DMS153 treated with DMSO at 0.1 percent for 48 hours (cell line): ENCODE measurements around the gene LAMA5.
"Not testable (repeated sequence)": the region's sequence is repeated elsewhere in the genome, so short reads cannot be mapped to it uniquely, and the experiment has no call there.

Experiments used
- DNase-seq: peaks from one replicate; lab custom pipeline; 2025; ENCODE audit not compliant: unreplicated experiment; lab: John Stamatoyannopoulos, UW

The LAMA5 gene

DNA sequence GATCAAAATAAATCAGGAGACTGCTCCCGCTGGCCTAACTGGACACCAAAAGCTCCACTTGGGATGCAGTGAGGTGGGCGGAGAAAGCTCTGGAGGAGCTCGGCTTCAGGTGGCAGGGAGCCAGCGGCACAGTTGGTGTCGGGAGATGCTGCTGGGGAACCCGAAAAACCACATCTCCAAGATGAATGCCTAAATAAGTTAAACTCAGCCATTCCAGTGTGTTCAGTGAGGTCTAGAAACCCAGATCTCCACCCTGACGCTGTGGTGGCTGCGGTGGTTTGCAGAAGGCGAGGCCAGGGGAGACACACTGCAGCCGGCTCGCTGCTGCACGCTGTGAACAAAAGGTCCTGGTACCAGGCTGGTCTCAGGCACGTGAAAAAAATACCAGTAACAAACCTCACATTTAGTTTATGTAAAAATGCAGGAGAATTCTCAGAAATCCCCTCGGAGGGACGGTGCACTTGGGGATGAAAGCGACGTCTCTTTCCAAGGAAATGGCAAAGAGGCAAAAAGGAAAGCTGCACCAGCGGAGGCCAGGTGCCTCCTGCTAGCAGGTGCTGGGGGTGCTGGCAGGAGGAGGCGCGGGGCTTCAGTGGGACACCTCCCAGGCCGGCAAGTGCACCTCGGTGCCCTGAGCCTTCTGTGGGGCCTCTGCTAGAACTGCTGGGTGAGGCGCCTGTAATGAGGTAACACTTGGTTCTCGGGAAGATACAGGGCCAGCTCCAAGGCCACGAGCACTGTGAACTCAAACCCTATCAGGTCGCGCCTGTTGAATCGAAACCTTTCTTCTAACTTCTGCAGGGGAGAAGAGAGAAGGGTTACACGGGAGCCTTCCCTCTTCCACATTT, 23.4 kb upstream of the LAMA5 start:
- no peak for DNase-seq

DNA sequence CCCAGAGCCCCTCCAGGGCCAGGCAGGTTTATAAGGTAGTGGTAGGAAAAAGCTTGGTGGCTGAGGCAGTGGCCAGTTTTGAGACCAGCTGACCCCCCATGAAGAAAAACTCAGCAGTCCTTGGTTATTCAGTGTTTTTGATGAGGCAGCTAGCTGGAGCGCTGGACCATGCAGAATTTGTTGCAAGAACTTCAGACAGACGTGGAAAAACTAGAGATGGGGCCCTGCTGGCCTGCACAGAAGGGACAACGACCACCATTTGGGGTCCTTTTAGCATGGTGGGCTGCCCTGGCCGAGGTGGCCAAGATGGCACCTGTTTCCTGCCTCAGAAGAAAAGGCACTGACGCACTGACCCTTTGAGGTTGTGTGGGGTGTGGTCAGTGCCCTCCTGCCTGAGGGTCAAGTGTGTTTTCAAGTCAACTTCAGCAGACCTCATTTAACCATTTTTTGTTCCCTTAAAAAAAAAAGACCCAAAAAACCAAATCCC, 22.5 kb upstream of the LAMA5 start:
- no peak for DNase-seq

DNA sequence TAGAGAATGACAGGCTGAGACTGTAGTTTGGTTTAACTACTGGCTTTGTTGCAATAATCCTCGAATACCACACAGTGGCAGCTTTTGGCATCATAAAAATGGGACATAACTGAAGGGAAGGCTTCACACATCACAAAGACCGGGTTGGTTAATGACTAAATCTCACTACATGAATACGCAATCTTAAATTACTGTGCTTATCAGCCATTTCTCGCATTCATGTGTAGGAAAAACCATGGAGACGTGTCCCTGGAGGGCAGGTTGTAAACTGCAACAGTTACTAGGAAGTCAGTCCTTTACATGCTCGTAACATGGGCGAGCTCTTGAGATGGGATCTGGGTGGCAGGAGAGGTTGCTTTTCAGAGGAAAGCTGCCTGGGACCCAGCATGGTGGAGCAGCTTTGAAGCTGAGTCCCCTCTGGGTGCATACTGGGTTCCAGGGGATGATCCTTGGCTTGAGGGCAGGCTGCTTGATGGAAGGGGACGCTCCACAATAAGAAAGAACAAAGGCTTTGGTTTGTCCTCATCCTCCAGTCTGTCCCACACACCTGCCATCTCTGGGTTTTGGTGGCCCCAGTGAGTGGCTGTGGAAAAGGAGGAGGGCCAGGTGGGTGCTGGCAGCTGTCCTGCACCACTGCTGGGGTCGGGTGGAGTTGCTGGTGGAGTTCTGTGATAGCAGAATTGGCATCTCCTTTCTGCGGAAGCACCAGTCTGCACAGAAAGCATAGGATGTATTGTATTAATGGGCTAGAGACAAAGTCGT, 21.9 kb upstream of the LAMA5 start:
- no peak for DNase-seq

DNA sequence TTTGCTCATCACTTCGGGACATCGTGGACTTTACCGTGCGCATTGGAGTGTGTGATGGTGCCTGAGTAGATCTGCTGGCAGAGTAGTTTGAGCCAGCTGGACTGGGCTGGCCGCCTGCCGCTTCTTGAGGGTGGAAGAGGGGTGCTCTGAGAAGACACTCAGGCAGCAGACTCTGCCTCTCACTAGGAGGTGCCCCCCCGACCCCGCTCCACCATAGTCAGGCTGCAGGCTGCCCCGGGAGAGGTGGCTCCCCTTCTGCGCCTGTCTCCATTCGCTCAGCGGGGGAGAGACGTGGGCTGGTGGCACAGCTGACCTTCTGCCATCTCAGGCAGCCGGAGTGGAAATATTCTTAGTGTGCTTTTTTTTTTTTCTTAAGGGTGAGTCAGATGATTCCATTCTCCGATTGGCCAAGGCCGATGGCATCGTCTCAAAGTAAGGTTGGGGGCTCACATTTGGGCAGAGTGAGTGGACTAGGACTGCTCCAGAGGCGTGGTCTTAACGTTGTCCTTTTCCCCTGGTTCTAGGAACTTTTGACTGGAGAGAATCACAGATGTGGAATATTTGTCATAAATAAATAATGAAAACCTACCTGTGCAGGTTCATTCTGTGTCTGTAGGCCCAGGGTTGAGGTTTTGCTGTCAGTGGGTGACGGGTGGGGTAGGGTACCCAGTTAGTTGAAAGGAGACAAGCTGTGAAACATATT, 21.0 kb upstream of the LAMA5 start:
- DNase-seq, result no peak

DNA sequence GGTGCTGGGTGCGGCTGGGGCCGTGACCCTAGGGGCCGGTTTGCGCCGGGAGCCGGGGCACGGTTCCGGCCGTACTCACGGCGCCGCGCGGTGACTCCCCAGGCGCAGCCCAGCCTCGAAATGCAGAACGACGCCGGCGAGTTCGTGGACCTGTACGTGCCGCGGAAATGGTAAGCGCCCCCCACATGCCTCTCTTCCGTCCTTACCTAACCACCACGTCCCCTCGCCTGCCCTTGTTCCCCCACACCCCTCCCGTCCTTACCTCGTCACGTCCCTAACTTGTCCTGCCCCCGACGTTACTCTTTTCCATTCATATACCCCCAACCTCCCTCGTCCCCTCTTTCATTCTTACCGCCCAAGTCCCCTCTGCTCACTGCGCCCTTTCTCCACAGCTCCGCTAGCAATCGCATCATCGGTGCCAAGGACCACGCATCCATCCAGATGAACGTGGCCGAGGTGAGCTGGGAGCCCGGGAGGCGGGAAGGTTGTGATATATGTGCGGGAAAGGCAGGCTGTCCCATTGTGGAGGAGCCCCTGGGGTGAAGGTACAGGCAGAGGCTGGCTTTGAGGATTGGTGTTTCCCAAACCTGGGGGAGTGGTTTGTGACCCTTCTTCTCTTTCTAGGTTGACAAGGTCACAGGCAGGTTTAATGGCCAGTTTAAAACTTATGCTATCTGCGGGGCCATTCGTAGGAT, 20.3 kb upstream of the LAMA5 start:
- DNase-seq, result no peak

DNA sequence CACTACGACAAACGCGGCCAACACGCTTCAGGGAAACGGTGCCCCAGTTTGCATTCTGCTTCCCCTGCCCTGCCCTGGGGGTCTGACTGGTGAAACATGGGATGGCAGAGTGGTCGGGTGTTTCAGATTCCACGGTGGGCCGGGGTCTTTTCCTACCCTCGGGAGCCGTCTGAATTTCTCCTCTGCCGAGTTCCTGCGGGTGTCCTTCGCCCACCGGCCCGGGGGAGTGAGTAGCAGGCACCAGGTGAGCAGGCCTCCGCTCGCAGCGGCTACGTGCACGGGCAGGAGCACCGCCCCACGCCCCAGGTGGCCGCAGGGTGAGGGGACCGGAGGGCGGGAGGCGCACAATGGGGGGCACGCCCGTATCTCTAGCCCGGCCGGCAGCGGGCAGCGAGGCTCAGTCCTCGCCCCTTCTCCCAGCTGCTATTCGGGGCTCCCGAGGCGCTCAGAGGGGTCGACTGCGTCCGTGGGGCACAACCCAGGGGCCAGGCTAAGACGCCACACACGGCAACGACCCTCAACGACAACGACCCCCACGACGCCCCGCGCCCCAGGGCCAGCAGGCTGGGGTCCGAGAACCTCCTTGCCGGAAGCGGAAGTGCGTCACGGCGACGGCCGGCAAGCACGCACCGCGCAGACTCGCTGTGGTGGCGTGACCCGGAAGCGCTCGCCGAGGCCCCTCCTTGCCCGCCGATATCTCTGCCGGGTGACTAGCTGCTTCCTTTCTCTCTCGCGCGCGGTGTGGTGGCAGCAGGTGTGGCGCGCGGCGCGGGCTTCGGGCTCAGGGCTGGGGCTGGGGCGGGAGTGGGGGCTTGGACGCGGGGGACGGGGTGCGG, 19.5 kb upstream of the LAMA5 start, which contains the start of gene RPS21:
RPS21 (plus strand) TSS at position 721 of the 836 bp plus-strand sequence. CDS start 236 bp downstream, outside the sequence.
- peak; percentile 91 for DNase-seq

DNA sequence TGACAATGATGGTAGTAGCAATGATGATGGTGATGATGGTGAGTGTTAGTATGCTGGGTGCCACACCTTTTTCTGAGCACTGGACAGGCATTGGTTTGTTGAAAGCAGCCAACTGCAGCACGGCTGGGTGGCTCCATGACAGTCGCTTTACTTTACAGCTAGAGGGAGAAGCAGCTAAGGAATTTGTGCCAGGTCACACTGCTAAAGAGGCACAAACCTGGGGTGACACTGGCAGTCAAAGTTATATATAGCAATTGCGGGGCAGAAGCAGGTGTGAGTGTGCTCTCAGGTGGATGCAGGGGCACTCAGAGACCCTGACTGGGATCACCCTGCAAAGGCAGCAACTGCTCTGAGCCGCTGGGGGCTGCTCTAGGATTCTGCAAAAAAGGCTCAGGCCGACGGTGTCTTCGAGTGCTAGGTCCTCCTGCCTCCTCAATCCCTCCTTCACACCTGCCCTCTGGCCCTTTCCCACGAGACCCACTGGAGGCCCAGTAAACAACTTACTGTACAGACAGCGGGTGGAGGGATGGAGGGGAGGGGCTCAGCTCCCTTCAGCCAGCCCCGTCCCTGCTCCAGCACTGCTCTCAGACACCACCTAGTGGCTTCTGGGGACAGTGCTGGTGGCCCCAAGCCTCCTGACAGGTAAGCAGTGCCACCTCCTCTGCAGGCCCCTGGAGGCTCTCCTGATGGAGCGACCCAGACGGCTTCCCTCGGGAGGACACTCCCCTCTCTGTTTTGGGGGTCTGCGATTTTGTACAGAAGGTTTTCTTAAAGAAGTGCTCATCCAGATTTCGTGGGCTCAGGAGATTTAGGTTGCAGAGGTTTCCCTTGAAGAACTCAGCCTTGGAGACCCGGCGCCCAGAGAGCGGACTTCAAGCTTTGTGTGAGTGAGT, 15.4 kb upstream of the LAMA5 start:
- peak; percentile 62 for DNase-seq

DNA sequence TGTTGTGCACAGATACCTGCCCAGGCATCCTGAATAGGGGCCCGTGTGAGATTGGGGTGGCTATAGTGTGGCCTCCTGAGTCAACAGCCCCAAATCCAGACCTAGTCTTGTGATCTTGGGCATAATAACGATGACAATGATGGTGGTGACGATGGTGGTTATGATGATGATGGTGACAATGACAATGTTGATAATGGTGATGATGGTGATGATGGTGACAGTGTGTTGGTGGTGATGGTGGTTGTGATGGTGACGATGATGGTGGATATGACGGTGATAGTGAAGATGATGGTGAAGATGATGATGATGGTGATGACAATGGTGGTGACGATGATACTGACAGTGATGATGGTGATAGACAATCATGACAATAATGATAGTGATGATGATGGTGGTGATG, 14.7 kb upstream of the LAMA5 start:
- DNase-seq, result no peak

DNA sequence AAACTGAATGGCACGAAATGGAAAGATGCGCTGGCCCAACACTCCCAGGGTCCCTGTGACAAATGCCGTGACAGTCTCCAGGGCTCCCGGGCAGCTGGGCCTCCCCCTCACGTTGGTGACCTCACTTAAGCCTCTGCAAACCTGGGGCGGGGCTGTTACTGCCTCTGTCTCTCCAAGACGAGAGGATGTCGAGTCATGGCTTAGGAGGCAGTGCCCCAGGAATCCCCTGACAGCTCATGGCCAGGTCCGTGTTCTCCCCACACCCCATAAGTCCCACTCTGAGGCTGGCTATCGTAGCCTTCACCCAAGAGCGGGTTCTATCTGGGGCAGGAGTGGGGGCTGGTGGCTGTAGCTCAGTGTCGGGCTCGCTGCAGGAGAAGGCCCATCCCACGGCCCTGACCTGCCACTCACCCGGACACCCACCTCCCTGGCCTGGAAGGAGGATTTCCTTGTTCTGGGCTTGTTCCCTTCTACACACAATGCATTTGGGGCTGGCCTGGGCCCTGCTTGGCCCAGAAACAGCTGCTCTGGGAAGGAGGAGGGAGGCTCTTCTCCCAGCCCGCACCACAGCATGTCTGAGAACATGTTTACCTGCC, 14.2 kb upstream of the LAMA5 start:
- DNase-seq, result no peak

DNA sequence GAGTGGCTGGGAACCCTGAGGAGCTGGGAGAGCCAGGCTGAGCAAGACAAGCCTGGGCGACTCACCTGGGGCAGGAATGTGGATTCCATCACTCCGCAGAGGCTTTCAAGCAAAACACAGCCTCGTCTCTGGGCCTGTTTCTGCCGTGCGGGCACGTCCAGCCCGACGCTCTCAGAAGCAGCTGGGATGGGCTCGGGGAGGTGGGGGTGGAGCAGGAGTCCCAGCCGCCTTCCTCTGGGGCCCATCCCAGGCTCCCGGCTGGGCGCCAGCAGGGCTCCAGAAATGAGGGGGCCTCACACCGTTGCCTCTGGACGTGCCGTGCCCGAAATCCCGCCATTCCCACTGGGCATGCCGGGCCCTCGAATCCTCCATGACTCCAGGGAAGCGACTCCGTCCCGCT, 11.1 kb upstream of the LAMA5 start:
- DNase-seq, result no peak

DNA sequence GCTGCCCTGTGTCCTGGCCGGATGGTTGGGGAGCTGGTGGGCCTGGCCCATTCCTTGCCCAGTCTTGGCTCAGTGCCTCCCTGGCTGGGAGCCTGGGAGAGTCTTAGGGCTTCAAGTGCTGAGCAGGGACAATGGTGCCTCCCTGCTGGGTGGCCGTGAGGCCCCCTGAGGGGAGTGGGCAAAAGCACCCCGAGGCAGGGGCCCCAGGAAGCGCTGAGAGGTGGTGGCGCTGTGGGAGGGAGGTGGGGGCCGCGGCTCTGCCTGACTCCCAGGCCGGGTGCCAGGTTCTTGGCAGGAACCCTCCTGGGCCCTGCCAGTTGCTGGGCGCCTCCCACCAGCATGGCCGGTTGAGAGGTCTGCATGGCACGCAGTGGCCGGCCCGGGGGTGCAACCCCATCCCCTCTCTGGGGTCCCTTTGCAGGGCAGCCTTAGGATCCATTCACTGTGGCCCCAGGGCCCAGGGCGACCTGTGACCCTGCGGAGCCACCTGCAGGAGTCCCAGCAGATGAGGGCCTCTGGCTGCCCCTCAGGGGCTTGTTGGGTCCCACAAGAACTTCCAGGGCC, 10.6 kb upstream of the LAMA5 start:
- DNase-seq, result no peak

DNA sequence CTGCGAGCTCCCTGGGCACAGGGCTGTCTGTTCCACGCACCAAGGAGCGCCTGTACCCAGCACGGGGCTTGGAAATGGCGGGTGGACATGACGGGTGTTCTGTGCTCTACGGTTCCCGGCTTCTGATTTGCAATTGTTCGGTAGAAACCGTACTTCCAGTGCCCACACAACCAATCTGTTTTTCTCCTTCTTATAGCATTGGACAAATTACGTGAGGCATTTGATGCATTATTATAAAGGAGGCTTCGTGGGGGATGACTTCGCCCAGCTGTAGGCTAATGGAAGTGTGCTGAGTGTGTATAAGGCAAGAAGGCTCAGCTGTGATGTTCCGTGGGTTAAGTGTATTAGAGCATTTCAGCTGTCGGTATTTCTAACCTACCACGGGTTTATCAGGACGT, 10.0 kb upstream of the LAMA5 start:
- no peak for DNase-seq

DNA sequence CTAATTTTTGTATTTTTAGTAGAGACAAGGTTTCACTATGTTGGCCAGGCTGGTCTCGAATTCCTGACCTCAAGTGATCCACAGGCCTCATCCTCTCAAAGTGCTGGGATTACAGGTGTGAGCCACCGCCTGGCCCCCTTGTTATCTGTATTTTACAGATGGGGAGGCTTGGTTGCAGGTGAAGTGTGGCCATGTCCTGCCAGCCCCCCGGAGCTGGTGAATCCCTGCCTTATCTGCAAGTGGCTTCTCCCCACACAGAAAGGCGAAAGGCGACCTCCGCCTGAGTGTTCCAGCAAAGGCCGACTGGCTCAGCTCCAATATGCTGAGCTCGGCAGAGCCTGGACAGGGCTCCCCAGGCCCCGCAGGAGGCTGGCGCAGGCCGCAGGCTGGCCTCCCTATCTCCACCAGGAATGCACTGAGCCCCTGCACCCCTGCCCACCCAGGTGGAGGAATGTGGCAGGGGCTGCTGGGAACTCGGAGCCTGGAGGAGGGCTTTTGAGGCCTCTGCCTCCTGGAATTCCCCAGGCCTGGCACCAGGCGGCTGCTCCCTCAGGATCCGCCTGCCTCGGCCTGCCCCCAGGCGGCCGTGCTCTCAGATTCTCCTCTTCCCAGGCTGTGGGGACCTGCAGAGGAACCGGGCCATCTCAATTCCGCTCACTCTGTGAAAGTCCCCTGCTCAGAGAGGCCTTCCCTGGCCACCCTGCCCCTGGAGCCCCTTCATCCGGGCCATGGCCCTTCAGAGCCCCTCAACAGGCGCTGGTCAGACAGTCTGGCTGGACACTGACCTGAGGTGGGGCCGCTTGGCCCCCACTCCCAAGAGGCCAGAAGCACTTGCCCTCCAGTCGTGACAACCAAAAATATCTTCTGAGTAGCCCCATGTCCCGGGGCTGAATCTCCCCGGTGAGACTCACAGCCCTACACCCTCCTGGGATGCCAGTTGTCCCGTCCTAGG, 9.3 kb upstream of the LAMA5 start:
- no peak for DNase-seq

DNA sequence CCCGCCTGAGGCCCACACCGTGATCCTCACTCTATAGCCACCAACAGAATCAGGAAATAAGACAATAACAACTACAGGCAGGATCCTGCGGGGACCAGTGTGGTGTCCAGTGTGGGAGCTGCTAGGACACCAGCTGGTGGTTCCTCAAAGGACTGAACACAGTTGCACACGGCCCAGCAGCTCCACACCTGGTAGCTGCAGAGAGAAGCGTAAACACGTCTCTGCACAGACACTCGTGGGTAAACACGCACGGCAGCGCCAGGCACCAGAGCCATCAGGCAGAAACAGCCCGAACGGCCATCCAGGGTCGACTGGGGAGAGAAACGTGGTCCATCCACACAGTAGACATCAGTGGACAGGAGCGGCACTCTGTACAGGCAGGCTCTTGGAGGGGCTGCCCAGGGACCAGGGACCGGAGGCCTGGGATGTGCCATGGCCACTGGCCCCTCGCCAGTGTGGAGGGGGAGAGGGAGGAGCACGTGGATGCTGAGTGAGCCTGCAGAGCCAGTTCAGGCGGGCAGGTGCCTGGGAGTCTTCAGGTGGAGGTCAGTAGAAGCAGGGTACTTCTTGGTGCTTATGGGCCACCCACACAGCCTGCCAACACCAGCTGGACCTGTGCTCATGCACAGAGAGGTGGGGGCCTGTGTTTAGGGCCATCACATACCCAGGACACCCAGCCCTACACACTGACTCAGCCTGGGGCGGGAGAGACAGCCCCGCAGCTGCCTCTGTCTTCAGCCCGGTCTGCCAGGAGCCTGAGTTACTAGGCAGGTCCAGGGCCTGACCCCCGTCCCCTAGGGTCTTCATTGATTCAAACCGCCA, 7.4 kb upstream of the LAMA5 start:
- no peak for DNase-seq

DNA sequence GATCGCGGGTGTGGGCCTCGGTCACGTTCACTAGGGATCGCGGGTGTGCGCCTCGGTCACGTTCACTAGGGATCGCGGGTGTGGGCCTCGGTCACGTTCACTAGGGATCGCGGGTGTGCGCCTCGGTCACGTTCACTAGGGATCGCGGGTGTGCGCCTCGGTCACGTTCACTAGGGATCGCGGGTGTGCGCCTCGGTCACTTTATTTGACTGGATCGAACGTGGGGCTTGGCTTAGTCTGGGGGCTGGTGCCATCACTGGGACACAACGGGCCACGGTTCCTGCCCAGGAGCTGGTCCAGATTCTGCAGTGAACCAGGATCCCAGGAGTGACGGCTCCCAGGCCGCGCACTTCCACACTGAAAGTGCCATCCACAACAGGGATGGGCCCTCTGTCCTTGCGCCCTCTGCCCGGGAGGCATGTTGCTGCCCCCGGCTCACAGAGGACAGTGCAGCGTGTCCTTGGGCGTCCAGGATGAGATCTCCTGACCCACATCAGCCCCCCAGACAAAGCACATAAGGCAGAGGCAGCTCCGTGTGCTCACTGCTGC, 6.6 kb upstream of the LAMA5 start:
- not testable (repeated sequence) for DNase-seq
